IPS-11a (cell line): ENCODE results near the gene MUTYH.
"Not testable (repeated sequence)": the region's sequence is repeated elsewhere in the genome, so short reads cannot be mapped to it uniquely, and the experiment has no call there.

Source experiments
- H3K4me3 ChIP-seq: one replicate; pipeline ENCODE4 v1.5.1; 2013; ENCODE audit warnings: low read depth, low read length, control low read depth

The MUTYH gene

GRCh38 chr1:45325851-45326506, 14.3 kb downstream of the MUTYH start:
- H3K4me3 ChIP-seq = no peak overlapping the region

- no peak overlapping the region for H3K4me3 ChIP-seq
These were observed 17.7 kb downstream of the MUTYH start for GRCh38 chr1:45322486-45323040.

GRCh38 chr1:45321444-45321843, 18.8 kb downstream of the MUTYH start:
- no peak overlapping the region for H3K4me3 ChIP-seq

GRCh38 chr1:45319761-45320160, 20.5 kb downstream of the MUTYH start:
- H3K4me3 ChIP-seq = no peak overlapping the region

- no peak overlapping the region for H3K4me3 ChIP-seq
These were observed 23.1 kb downstream of the MUTYH start for GRCh38 chr1:45317166-45317565.

GRCh38 chr1:45314266-45314665, 26.0 kb downstream of the MUTYH start:
- H3K4me3 ChIP-seq = no peak overlapping the region

GRCh38 chr1:45306905-45307304, 33.3 kb downstream of the MUTYH start:
- H3K4me3 ChIP-seq = no peak overlapping the region

GRCh38 chr1:45306319-45306718, 33.9 kb downstream of the MUTYH start:
- H3K4me3 ChIP-seq = no peak overlapping the region

GRCh38 chr1:45305231-45305630, 35.0 kb downstream of the MUTYH start:
- H3K4me3 ChIP-seq = no peak overlapping the region

- peak overlapping the region; percentile 70 for H3K4me3 ChIP-seq
These were observed 35.7 kb downstream of the MUTYH start for GRCh38 chr1:45304311-45305081.

GRCh38 chr1:45303520-45304310, 36.5 kb downstream of the MUTYH start:
- H3K4me3 ChIP-seq = peak overlapping the region; percentile 70

GRCh38 chr1:45302505-45303150, 37.6 kb downstream of the MUTYH start:
- peak overlapping the region; percentile 57 for H3K4me3 ChIP-seq

- no peak overlapping the region for H3K4me3 ChIP-seq
These were observed 39.6 kb downstream of the MUTYH start for GRCh38 chr1:45300669-45300997.

- no peak overlapping the region for H3K4me3 ChIP-seq
These were observed 40.1 kb downstream of the MUTYH start for GRCh38 chr1:45299981-45300668.

- no peak overlapping the region for H3K4me3 ChIP-seq
These were observed 40.9 kb downstream of the MUTYH start for GRCh38 chr1:45299296-45299695.

GRCh38 chr1:45297666-45298356, 42.4 kb downstream of the MUTYH start:
- H3K4me3 ChIP-seq = no peak overlapping the region

GRCh38 chr1:45291716-45292115, 48.5 kb downstream of the MUTYH start:
- no peak overlapping the region for H3K4me3 ChIP-seq

- H3K4me3 ChIP-seq = not testable (repeated sequence)
These were observed 49.2 kb downstream of the MUTYH start for GRCh38 chr1:45291002-45291401.

- H3K4me3 ChIP-seq = not testable (repeated sequence)
These were observed 53.7 kb downstream of the MUTYH start for GRCh38 chr1:45286521-45286920.

GRCh38 chr1:45284858-45285257, 55.4 kb downstream of the MUTYH start:
- not testable (repeated sequence) for H3K4me3 ChIP-seq
